ENCODE measurements around the gene RBFOX2.

Gene RBFOX2

GRCh38 chr22:35973388-35973787 is 55.2 kb downstream of the RBFOX2 start:
- no peak for FAIRE-seq
- TF ChIP-seq CTCF (IDR thresholded peaks at IDR 0.05; ENCODE audit: insufficient read depth, missing control alignments) = no peak
- no peak for DNase-seq (ENCODE audit: insufficient read length, low spot score)

GRCh38 chr22:35972559-35972958 is 56.1 kb downstream of the RBFOX2 start:
- TF ChIP-seq CTCF (IDR thresholded peaks at IDR 0.05; ENCODE audit: insufficient read depth, missing control alignments) = no peak
- DNase-seq (ENCODE audit: insufficient read length, low spot score) (no peak), FAIRE-seq (no peak)

- DNase-seq (ENCODE audit: insufficient read length, low spot score) (no peak), FAIRE-seq (no peak)
- TF ChIP-seq CTCF (IDR thresholded peaks at IDR 0.05; ENCODE audit: insufficient read depth, missing control alignments) = no peak
Observed at GRCh38 chr22:35971456-35972119, 57.0 kb downstream of the RBFOX2 start.

GRCh38 chr22:35970616-35971455 is 57.8 kb downstream of the RBFOX2 start:
- DNase-seq (ENCODE audit: insufficient read length, low spot score) = no peak
- FAIRE-seq = no peak
- TF ChIP-seq CTCF (IDR thresholded peaks at IDR 0.05; ENCODE audit: insufficient read depth, missing control alignments) = no peak

DNA sequence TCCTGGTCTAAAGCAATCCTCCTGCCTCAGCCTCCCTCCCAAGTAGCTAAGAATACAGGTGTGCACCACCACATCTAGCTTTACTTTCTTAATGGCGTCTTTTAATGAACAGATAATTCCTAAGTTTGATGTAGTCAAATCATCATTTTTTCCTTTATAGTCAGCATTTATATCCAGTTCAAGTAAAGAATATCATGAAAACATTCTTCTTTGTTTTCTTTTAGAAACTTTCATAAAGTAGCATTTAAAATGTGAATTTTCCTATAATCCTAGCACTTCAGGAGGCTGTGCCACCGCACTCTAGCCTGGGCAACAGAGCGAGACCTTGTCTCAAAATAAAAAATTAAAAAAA is 61.6 kb downstream of the RBFOX2 start:
- no peak for TF ChIP-seq CTCF (IDR thresholded peaks at IDR 0.05; ENCODE audit: insufficient read depth, missing control alignments)
- no peak for DNase-seq (ENCODE audit: insufficient read length, low spot score)
- no peak for FAIRE-seq

- no peak for DNase-seq (ENCODE audit: insufficient read length, low spot score)
- no peak for FAIRE-seq
- TF ChIP-seq CTCF (IDR thresholded peaks at IDR 0.05; ENCODE audit: insufficient read depth, missing control alignments) = no peak
Observed at GRCh38 chr22:35966314-35967045, 62.1 kb downstream of the RBFOX2 start.

All from D721Med (cell line).